Loucy (cell line): ENCODE data around the gene DLGAP1.

Experiments used
- EZH2phosphoT487 ChIP-seq: fragments of 200-600 bp; IDR thresholded peaks from 2 replicates; pipeline ENCODE4 v1.6.1; 2018; ENCODE audit warnings: antibody characterized with exemption, mild to moderate bottlenecking, moderate library complexity, borderline replicate concordance
- TF ChIP-seq, protein P1 (sequence below): fragments of 200-600 bp; sonication (generic); conservative IDR thresholded peaks from 2 replicates; pipeline ENCODE4 v1.5.1; 2014; ENCODE audit warnings: mild to moderate bottlenecking, antibody characterized with exemption, low read length

- TF ChIP-seq, protein P1, sequence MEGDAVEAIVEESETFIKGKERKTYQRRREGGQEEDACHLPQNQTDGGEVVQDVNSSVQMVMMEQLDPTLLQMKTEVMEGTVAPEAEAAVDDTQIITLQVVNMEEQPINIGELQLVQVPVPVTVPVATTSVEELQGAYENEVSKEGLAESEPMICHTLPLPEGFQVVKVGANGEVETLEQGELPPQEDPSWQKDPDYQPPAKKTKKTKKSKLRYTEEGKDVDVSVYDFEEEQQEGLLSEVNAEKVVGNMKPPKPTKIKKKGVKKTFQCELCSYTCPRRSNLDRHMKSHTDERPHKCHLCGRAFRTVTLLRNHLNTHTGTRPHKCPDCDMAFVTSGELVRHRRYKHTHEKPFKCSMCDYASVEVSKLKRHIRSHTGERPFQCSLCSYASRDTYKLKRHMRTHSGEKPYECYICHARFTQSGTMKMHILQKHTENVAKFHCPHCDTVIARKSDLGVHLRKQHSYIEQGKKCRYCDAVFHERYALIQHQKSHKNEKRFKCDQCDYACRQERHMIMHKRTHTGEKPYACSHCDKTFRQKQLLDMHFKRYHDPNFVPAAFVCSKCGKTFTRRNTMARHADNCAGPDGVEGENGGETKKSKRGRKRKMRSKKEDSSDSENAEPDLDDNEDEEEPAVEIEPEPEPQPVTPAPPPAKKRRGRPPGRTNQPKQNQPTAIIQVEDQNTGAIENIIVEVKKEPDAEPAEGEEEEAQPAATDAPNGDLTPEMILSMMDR, result no peak
- TF ChIP-seq EZH2phosphoT487, result no peak
Observed at GRCh38 chr18:3872641-3873040, 582.5 kb downstream of the DLGAP1 start.
